Epidermal melanocyte (primary cell): ENCODE results near the gene KIF3A.

Experiments used
- DNase-seq: peaks from one replicate; pipeline ENCODE4 v3.0.0; 2011; ENCODE audit warnings: low spot score; ENCODE audit not compliant: insufficient read length

KIF3A gene

DNA sequence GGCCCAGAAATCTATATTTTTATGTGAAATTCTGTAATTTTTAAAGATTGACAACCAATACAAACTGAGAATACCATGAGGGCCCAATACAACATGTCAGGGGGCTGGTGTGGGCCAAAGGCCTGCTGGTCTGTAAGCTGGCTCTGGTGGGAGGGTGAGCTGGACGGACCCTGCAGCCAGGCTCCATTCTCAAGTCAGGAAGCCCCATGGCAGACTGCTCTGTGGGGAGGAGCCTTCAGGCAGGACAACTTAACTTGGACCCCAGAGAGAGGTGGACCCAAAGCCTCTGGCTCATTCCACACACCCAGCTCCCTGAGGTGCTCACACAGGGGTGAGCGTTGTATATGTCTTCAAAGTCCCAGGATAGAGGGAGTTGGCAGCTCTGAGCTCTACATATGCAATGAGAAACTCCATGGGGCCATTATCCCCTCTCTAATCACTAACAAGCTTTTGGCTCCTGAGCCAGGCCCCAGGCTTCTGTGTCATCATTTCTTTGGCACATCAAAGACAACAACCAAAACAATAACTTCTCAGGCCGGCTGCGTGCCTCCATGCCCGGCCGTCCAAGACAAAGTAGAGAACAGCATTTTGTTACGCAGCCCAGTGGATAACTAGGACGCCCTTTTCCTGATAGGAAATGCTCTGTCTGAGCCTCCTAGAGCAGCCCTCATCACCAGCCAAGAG, 33.3 kb upstream of the KIF3A start:
- DNase-seq: no peak

DNA sequence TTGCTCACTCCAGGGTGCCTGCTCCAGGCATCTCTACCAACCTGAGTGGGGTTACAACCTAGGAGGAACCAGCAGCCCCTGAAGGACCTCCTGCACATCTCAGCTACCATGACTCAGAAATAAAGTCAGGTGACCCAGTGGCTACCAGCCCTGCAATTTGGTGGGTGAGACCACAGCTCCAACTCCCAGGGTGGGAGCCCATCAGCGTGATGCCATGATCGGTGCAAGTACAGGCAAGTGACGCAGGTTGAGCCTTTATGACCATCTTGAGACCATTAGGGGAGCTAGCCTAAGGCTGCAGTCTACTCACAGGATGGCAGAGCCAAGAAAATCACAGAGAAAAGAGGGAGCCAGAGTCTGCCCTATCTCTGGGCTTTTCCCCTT, 31.1 kb upstream of the KIF3A start:
- DNase-seq: no peak

DNA sequence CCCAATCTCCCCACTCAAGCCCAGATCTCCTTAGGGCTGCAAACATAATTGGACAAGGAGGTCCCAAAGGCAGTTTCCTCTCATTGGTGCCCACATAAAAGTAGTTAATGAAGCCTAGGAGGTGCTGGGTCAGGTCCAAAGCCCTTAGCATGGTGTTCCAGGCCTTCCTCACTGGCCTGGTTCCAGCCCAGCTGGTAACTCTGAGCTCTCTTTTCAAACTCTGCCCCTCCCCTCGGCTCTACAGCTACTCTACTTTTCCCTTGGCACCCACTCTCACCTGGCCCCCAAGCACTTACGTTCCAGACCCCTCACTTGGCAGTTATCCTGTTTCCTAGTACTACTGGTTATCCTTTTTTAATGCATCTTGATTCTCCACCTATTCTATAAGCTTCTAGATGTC, 29.8 kb upstream of the KIF3A start:
- DNase-seq: no peak

DNA sequence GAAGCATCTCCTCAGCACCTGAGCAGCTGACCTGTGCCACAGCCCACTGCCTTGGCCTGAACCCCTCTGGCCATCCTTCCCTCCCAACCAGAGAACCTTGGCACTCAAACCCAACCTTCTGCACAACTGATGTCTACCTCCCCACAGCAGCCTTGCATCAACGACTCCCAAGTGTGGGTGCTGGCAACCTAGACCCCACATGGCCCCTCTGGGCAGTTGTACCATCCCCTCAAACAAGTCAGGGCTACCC, 29.4 kb upstream of the KIF3A start:
- DNase-seq: no peak

DNA sequence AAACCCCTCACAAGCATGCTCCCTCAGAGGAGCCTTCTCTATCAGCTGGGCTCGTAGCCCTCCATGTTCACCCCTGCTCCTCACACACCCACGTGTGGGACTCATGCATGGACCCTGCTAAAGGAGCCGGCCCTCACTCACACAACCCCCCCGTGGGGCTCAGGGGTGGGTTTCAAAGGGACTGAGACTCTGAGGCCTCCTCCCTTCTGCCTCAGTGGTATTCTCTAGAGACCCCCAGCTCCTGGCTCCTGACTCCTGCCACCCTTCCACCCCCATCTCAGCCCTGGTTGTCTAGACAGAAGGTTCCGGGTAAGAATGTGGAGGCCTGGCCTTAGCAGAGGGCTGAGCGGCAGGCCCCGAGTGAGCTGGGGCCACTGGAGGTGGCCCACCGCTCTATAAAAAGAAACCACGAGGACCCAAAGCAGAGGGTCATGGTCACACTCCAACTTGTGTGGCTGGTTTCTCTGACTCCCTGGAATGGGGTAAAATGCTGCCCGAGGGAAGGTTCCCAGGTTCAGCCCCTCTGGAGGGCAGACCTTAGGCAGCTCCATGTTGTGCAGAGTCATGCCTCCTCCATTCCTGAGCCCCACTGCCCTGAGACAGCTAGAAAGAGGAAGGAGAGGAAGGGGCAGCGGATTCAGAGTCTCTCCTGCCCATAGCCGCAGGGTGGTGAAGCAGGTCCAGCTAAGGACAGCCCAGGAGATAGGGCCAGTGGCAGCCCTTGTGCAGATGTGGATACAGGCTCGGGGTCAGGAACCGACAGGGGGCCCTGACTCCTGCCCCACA, 28.9 kb upstream of the KIF3A start:
- no peak for DNase-seq

DNA sequence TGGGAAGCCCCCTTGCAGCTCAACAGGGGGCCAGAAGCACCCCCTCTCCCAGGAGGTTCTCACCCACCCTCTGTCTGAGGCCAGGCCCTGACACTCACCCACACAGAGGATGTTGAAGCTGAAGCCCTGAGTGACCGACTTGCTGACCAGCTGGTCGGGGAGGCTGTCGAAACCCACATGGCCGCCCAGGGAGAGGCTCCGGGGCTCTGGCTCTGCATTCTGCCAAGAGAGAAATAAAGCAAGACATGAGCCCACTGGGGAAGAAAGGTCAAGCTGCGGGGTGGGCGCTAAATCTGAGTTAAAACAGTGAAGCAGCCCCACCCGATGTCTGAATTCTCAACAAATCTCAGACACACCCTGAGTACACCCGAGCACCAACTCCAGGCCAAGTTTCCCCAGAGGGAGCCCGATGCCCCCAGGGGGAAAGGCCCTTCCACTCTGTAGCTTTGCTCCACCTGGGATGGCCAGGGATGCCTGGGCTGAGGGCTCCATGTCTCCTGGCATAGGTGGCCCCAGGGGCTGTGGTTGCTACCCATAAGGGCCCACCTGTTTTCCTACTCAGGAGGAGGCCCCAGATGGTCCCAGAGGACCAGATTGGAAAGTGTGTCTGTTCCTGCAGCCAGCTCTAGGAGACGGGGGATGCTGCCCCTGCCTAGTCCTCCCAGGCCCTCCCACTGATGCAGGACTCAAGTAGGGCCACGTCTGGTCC, 28.1 kb upstream of the KIF3A start:
- no peak for DNase-seq

DNA sequence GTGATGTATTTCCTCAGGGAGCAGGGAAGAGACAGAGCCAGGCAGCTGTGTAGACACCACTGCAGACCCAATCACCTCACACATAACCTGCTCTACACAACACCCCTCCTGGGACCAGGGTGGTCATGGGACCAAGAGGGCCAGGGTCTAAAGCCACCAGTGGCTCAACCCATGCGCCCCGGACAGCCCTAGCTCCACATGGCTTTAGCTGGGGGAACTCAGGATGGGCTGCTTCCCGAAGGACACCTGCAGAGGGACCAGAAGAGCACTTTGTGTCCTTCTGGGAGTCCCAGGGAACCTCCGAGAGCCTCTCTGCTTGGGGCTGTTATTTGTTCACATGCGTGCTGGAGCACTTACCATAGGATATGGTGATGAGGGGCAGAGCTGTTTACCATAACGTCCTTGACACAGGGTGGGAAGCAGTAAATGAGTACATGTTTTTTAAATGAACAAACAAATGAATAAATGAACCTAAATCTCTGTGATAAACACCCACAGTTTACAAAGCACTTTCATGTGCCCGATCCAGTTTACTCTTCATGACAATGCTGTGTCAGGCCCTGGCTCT, 27.4 kb upstream of the KIF3A start:
- no peak for DNase-seq

DNA sequence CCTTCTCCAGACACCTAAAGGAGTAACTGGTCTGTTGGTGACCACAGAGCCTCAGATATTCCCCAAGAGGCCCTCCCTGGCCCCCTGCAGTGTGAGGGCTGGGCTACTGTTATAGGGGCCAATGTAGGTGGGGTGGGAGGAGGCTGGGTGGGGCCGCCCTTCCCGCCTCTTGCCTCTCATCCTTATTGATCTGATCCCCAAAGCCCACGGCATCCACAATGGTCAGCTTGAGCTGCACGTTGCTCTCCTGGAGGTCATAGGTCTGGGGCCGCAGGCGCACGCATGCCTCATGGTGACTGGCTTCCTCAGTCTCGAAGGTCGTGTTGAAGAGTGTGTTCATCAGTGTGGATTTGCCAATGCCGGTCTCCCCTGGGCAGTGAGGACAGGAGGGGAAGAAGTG, 26.7 kb upstream of the KIF3A start:
- DNase-seq: no peak

DNA sequence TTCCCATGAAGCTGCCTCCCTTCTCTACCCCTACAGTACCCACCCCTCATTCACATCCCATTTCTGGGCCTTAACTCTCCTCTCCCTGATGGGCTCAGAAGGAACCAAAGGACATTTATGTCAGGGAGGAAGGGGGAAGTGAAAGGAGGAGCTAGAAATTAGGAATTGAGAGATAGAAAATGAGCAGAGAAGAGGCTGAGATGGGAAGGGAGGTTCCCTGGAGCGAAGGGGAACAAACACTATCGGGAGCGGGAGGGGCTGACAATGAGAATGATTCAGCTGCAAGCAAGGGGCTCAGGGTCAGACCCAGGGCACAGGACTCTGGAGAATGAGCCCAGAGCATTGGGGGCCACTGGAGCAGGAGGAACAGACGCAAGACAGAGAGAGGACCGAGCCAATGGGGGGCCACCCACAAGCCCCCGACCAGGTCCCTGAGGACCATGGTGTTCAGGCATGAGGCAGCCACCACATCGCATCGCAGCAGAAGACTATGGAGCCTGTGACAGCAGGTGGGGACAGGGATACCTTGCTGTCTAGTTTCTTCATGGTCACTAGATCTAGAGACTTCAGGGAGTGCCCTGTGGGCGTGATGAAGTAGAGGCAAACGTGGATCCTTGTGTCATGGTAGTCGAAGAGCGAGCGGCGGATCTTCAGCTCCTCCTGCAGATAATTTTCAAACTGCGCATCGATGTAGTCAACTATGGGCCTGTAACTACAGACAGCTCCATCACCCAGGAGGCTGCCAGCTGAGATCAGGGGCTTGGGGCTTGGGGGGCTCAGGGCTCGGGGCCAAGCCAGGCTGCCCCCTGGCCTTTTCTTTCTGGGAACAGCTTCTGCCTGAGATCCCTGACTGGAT, 26.1 kb upstream of the KIF3A start:
- DNase-seq: no peak

DNA sequence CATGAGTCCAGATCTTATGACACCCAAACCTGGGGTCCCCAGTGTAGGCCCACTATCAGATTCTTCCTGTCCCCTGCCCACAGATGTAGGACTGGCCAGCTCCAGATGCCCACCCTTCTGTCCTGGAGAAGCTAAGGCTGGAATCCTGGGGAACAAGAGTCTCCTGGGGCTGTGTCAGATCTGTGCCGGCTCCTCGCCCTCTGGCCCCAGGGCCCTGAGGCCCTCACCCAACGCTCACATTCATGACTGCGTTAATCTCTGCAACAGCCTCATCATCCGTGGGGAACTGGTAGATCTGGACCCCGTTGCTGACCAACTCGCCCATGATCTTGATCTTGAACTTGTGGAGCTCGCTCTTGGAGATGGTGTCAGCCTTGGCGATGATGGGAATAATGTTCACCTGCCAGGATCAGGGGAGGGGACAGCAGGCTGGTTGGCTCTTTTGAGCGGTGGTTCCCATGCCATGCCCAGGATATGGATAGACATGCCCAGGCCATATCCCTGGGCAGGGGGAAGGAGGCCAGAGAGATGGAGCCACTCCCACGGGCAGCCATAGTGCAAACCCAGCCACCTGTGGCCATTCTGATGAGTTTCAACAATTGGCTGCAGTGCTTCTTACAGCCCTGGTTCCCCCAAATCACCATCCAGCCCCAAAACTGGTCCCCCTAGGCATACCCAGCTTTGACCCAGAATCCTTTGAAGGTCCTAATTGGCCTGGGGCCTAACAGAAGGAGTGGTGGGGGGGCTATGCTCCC, 25.1 kb upstream of the KIF3A start:
- no peak for DNase-seq

DNA sequence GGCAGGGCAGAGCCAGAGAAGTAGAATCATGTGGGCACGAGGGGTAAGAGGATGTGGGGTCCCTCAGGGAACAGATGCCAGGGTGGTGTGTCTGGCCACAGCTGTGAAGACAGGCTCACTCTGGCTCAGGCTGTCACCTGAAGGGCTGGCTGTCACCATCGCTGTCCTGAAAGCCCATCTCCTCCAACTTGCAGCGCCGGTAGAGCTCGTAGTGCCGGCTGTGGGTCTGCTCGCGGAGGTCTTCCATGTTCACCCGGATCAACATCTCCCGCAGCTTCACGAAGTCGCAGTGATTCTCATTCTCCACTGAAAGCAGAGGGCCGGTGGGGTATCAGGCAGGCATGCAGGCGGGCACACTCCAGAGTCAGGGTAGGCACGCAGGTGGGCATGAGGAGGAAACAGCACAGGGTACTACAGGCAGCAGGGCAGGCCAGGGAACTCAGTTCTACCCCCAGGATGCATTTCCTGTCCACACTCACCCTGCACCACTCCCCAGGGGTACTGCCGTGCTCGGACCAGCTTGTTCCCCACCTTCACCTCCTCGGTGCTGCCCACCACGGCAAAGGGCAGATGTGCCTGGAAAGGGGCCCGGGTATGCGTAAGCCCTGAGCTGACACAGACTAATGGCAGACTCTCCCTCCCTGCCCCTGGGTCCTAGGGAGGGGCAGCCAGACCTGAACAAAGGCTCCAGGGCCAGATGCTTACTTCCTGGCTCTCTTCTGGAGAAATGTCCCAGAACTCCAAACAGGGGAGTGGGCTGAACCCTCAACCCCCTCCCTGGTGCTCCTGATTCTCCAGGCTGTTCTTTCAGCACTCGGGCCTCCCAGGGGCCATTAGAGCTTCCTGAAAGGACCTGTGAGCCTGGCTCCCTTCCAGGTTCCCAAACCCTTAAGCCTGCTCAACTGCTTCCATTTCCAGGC, 24.2 kb upstream of the KIF3A start:
- DNase-seq: no peak

DNA sequence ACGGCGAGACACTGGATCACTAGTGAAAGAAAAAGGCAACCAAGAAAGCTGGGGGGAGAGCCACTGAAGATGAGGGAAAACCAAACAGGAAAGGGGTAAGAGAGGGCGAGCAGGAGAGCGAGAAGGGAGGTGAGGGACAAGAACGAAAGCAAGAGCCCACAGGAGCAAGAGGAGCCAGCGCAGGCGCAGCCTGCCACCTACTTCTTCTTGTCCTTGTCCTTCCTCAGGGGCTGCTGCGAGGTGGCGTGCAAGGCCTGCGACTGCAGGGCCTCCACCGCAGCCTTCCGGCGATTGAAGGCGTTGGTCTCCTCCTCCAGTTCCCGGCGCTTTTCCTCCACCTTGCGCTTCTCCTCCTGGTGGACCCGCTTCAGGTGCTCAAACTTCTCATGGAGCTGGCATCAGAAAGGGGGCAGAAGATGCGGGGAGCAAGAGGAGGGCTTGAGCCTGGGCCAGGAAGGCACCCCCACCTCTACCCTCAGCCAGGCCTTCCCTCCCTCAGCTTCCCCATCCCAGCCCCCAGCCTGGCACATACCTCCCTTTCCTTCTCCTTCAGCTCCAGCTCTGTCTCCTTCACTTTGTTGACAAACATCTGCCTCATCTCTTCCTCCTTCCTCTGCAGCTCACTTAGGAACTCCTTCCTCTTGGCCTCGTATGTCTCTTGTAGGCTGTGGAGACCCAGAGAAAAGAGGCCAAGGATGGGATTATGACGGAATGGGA, 23.4 kb upstream of the KIF3A start:
- no peak for DNase-seq

DNA sequence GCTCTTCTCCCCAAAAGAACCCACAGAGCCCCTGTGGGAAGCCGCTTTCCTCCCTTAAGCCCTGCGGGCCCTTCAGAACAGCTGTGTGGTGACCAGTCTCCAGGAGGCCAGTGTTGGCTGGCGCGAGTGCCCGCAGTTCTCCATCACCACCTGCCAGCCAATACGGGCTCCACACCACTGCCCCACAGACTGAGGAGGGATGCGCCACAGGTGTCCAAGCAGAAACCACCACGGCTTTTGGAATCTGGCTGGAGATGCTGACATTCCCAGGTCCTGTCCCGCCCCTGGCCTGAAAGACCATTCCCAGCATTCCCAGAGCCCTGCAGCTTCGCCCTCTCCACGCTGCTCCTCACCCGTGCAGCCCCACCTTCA, 22.7 kb upstream of the KIF3A start:
- DNase-seq: no peak

DNA sequence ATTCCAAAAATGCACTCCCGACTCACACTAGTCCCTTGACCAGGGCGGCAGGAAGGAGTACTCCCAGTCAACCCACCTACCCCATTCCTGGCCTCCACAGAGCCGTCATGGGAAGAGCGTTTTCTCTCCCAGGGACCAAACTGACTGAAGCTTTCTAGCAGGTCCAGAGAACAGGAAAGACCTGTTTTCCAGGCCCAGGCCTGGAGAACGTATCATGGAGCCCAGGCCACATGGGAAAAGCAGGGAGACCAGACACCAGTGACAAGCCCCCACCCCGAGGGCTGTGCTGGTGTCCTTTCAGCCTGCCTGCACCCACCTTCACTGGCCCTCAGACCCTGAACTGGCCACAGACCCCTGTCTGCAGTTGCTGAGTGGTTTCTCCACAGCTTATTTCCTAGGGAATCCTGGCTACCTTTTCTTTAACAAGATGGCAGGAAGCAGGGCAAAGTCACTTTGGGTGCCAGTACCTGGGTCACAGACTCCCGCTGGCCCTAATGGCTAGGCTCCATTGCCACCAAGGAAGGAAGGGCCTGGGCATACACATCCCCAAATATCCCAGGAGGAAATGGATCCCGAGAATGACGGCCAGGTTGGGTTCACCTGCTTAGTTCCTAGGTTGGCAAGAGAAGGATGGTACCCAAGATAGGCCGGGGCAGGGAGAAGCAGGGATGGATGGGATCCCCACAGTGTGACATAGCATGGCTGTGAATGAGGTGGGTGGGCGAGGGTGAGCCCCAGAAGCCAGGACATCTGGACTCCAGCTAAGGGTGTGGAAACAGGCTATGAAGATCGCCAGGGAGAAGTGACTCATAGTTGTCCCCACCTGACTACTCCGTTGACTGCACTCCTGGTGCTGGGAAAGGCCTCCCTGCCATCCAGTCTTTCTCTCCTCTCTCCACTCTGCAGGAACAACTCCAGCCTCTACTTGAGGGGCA, 22.0 kb upstream of the KIF3A start:
- DNase-seq: no peak

DNA sequence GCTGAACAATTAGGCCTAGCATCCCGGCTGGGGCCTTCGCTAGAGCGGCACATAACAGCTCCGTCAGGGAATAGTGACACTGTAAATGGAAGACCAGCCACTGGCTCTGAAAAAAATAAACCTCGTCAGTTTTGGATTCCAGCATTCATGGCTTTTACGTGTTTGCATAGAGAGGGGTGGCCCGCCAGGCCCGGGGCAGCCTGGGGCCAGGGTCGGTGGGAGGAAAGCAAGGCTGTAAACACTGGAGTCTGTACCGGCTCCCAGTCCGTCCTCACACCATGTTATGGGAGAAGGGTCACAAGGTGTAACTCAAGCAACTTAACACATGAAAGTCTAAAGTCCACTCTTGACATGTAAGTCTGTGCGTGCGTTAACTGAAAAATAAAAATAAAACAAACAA, 21.1 kb upstream of the KIF3A start:
- no peak for DNase-seq

DNA sequence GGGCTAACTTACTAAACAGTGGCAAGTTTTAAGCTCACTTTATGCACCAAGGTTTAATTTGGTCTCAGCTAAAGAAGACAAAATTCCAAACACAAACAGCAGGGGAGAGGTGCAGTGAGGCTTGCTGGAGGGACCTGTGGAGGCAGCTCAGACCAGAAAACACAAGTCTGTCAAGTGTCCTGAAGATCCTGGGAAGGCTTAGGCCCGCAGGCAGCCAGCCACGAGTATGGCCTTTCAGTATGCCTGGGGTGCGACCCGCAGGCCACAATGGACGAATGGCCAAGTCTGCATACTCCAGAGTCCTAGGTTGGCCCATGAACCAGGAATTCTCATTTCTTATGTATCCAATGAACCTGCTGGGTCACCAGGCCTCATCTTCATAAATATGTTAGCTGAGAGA, 19.2 kb upstream of the KIF3A start:
- no peak for DNase-seq

DNA sequence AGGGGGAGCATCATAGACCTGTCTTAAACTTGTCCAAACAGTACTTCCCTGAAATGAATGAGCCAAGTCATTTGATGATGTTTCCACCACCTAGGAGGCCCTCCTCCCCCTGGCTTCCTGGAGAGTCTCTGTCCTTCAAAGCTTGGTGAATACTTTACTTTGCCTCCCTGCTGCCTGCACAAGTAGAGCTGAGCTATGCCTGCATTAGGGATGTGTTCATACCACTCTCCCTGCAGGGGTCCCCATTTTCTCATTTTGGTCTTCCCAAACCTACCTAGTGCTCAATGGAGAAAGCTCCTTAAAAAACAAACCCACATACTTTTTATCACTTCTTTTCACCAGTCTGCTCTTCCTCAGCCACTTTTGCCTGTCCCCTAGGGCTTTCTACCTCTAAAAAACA, 17.6 kb upstream of the KIF3A start:
- DNase-seq: no peak

DNA sequence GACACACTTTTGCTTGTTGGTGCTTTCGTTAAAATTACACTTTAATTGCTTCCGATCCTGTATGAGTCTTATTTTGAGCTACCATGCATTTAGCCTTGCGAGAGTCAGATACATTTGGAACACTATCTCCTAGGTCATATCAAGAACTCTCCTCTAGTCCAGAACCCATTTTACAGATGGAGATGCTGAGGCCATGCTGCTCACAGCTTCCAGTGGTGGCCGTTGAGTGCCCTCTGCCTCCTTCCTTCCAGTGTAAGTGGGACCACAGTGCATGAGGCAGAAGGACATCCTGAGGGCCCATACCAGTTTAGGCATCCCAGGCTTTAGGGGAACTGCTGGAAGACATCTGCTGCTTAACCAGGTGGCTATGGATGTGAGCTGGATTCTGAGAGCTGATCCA, 16.8 kb upstream of the KIF3A start:
- DNase-seq: no peak
